SU-DHL-6 (cell line): ENCODE results near the gene CLDN10.

Experiments
- EZH2phosphoT487 ChIP-seq: fragments of 200-600 bp; sonication (generic), shearing (Covaris generic); conservative IDR thresholded peaks from 2 replicates; pipeline ENCODE4 v1.6.1; 2018; ENCODE audit warnings: mild to moderate bottlenecking, antibody characterized with exemption, low read length, moderate library complexity, mixed read lengths
- TF ChIP-seq, protein P1 (sequence below): fragments of 200-600 bp; sonication (generic); IDR thresholded peaks from one replicate; pipeline ENCODE4 v1.5.1; 2017; ENCODE audit warnings: antibody characterized with exemption, mild to moderate bottlenecking, low read length, moderate library complexity; ENCODE audit not compliant: insufficient read depth, poor library complexity, severe bottlenecking

DNA sequence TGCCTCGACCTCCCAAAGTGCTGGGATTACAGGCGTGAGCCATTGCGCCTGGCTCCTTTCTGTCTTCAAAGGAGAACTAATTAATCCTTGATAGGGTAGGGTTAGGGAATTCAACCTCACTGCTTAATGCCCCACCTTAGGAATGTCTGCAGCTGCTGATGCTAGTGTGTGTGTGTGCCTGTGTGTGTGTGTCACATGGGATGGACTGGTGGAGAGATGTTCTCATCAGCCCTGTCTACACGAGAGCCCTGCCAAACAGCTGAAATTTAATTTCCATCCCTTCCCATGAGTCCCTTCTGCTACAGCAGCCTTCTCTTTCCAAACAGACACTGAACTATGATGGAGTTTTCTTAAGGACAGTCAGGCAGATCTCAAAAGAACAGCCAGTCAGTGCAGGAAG is 46.5 kb upstream of the CLDN10 start:
- TF ChIP-seq, protein P1, sequence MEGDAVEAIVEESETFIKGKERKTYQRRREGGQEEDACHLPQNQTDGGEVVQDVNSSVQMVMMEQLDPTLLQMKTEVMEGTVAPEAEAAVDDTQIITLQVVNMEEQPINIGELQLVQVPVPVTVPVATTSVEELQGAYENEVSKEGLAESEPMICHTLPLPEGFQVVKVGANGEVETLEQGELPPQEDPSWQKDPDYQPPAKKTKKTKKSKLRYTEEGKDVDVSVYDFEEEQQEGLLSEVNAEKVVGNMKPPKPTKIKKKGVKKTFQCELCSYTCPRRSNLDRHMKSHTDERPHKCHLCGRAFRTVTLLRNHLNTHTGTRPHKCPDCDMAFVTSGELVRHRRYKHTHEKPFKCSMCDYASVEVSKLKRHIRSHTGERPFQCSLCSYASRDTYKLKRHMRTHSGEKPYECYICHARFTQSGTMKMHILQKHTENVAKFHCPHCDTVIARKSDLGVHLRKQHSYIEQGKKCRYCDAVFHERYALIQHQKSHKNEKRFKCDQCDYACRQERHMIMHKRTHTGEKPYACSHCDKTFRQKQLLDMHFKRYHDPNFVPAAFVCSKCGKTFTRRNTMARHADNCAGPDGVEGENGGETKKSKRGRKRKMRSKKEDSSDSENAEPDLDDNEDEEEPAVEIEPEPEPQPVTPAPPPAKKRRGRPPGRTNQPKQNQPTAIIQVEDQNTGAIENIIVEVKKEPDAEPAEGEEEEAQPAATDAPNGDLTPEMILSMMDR = no peak
- no peak for TF ChIP-seq EZH2phosphoT487
